Measurements from ENCODE around the gene MARK3. TPM values are rescaled to one million over a fixed set of nuclear protein-coding genes. Genes with fewer than 3 reads are reported as not detected.

MARK3 gene
- total RNA-seq, 1 experiment from 2014 or later = 78.0 TPM

DNA sequence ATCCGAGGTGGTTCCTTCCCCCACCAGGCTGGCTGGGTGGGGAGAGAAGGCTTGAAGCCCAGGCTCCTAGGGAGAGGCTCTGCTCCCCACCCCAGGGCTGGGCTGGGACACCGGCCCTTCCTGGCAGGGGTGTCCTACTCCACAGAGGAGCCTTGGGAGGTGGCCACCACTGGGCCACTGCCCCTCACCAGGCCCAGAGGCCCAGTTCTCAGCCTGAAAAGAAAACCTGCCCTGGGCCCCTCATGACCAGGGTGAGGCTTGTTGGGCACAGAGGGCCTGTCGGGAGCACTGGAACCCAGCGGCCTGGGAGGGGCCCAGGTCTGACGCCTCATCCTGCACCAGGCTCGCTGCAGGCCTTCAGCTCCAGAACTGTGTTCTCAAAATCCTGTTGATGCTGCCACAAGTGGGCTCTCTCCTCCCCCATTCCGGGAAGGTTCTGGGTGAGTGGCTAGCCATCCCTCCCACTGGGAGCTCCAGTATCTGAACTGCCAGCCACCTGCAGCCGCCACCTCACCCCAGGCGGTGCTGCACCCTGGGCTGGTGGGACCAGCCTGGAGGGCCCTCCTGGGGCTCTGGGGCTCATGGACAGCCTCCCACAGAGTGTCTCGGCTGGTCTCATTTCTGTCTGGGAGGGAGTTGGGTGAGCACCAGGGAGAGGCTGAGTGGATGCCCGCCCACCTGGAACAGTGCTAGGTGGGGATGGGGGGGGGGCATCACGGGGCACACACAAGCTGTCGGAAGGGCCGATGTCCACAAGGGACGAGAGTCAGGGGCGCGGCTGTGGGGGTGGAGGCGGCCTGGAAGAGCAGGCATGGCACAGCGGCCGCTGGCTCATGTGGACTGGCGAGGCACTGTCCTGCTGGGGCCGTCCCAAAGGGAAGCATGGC lies 165.5 kb downstream of the MARK3 start:
- no peaks in the 10 kb centered on the region for H3K27me3 ChIP-seq (replicated peaks; ENCODE audit: control insufficient read depth, insufficient read depth, low read length)
- no peak for DNase-seq
- BruUV-seq (replicated peaks) = no TSS peak
- peaks cover 5% of the 10 kb centered on the region for H3K36me3 Mint-ChIP-seq (ENCODE audit: insufficient read depth, unreplicated experiment)
- intact Hi-C loops (cut with micrococcal nuclease; ENCODE audit: unreplicated experiment) = no loop called here
- no peaks in the 10 kb centered on the region for H3K9me3 ChIP-seq
- TF ChIP-seq, protein P1, sequence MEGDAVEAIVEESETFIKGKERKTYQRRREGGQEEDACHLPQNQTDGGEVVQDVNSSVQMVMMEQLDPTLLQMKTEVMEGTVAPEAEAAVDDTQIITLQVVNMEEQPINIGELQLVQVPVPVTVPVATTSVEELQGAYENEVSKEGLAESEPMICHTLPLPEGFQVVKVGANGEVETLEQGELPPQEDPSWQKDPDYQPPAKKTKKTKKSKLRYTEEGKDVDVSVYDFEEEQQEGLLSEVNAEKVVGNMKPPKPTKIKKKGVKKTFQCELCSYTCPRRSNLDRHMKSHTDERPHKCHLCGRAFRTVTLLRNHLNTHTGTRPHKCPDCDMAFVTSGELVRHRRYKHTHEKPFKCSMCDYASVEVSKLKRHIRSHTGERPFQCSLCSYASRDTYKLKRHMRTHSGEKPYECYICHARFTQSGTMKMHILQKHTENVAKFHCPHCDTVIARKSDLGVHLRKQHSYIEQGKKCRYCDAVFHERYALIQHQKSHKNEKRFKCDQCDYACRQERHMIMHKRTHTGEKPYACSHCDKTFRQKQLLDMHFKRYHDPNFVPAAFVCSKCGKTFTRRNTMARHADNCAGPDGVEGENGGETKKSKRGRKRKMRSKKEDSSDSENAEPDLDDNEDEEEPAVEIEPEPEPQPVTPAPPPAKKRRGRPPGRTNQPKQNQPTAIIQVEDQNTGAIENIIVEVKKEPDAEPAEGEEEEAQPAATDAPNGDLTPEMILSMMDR (IDR thresholded peaks at IDR 0.05; ENCODE audit: insufficient read depth in 1 of 2, low read depth in 1 of 2, low read length in 1 of 2, severe bottlenecking in 1 of 2, unreplicated experiment in 1 of 2) = no peak
- H3K4me3 ChIP-seq (ENCODE audit: low read depth, low read length) = no peak overlapping the region
- H3K27ac Mint-ChIP-seq (ENCODE audit: unreplicated experiment) = no peak overlapping the region
- ChIA-PET CTCF (no interaction called here), POLR2A (interaction anchor here (0.7 kb wide), 1 partner anchor 22 kb away, joined by 5 read pairs; no protein-coding TSS in a partner anchor)
- no peaks in the 10 kb centered on the region for H3K36me3 ChIP-seq (ENCODE audit: control insufficient read depth, insufficient read depth, low read length)
- no peaks in the 10 kb centered on the region for H3K9me3 Mint-ChIP-seq (ENCODE audit: unreplicated experiment)
- H3K4me1 Mint-ChIP-seq (ENCODE audit: low read depth, unreplicated experiment) = no peaks in the 10 kb centered on the region
- no peaks in the 10 kb centered on the region for H3K27me3 Mint-ChIP-seq (ENCODE audit: insufficient read depth, unreplicated experiment)
- no peaks in the 10 kb centered on the region for H3K4me1 ChIP-seq
- no peak overlapping the region for H3K4me3 Mint-ChIP-seq (ENCODE audit: unreplicated experiment)

DNA sequence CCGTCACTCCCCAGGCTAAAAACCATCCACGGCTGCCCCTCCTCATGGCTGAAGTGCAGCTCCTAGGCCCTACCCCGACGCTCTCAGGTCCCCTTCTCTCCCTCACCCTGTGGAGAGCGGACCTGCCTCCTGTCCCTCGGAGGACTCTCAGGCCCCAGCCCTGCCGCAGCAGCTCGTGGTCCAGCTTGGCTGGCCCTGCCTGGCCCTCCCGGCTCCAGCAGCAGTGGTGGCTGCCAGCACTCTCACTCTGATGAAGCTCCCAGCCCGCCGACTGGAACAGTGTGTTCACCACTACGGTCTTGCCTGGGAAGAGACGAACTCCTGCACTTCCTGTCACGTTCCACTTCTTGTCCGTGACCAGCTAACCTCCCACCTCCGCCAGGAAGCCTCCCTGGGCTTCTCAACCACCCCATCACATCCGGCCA lies 166.1 kb downstream of the MARK3 start:
- no TSS peak for BruUV-seq (replicated peaks)
- CTCF ChIA-PET = no interaction called here

More for the DNA sequence above, 166.1 kb downstream of the MARK3 start:
- H3K27me3 Mint-ChIP-seq (ENCODE audit: insufficient read depth, unreplicated experiment) = no peaks in the 10 kb centered on the region
- H3K36me3 Mint-ChIP-seq (ENCODE audit: insufficient read depth, unreplicated experiment) = peaks cover 5% of the 10 kb centered on the region
- DNase-seq = no peak
- Histone ChIP-seq H3K4me1 (no peaks in the 10 kb centered on the region), H3K4me3 (ENCODE audit: low read depth, low read length) (no peak overlapping the region), H3K36me3 (ENCODE audit: control insufficient read depth, insufficient read depth, low read length) (no peaks in the 10 kb centered on the region), H3K27me3 (replicated peaks; ENCODE audit: control insufficient read depth, insufficient read depth, low read length) (no peaks in the 10 kb centered on the region), H3K9me3 (no peaks in the 10 kb centered on the region)
- H3K4me3 Mint-ChIP-seq (ENCODE audit: unreplicated experiment) = no peak overlapping the region
- H3K9me3 Mint-ChIP-seq (ENCODE audit: unreplicated experiment) = no peaks in the 10 kb centered on the region
- intact Hi-C loops (cut with micrococcal nuclease; ENCODE audit: unreplicated experiment) = no loop called here
- no peaks in the 10 kb centered on the region for H3K4me1 Mint-ChIP-seq (ENCODE audit: low read depth, unreplicated experiment)
- POLR2A ChIA-PET = interaction anchor here (0.6 kb wide), 1 partner anchor 10 kb away, joined by 3 read pairs; no protein-coding TSS in a partner anchor
- H3K27ac Mint-ChIP-seq (ENCODE audit: unreplicated experiment) = no peak overlapping the region
- TF ChIP-seq, protein P1 (IDR thresholded peaks at IDR 0.05; ENCODE audit: insufficient read depth in 1 of 2, low read depth in 1 of 2, low read length in 1 of 2, severe bottlenecking in 1 of 2, unreplicated experiment in 1 of 2) = no peak

All from Caco-2 (cell line).